ENCODE results near the gene SEC23IP.
"Not testable (repeated sequence)": the region's sequence is repeated elsewhere in the genome, so short reads cannot be mapped to it uniquely, and the experiment has no call there.

SEC23IP gene

GRCh38 chr10:119886070-119886469 is 6.5 kb upstream of the SEC23IP start:
- not testable (repeated sequence) for DNase-seq

GRCh38 chr10:119888715-119889114 is 3.8 kb upstream of the SEC23IP start:
- DNase-seq: not testable (repeated sequence)

- DNase-seq: not testable (repeated sequence)
Observed at GRCh38 chr10:119889201-119889600, 3.3 kb upstream of the SEC23IP start.

- not testable (repeated sequence) for DNase-seq
Observed at GRCh38 chr10:119890307-119890706, 2.2 kb upstream of the SEC23IP start.

GRCh38 chr10:119891849-119892187 is 712 bp upstream of the SEC23IP start:
- not testable (repeated sequence) for DNase-seq

- DNase-seq: no peak
Observed at GRCh38 chr10:119893074-119893473, 544 bp downstream of the SEC23IP start.

- DNase-seq: no peak
Observed at GRCh38 chr10:119893845-119894427, 1.4 kb downstream of the SEC23IP start.

GRCh38 chr10:119896061-119896655 is 3.6 kb downstream of the SEC23IP start:
- no peak for DNase-seq

- no peak for DNase-seq
Observed at GRCh38 chr10:119896937-119897770, 4.6 kb downstream of the SEC23IP start.

GRCh38 chr10:119898577-119898976 is 6.0 kb downstream of the SEC23IP start:
- DNase-seq: no peak

GRCh38 chr10:119903946-119904666 is 11.6 kb downstream of the SEC23IP start:
- DNase-seq: no peak

GRCh38 chr10:119907695-119908094 is 15.2 kb downstream of the SEC23IP start:
- DNase-seq: not testable (repeated sequence)

- no peak for DNase-seq
Observed at GRCh38 chr10:119908166-119908565, 15.6 kb downstream of the SEC23IP start.

GRCh38 chr10:119910689-119911088 is 18.2 kb downstream of the SEC23IP start:
- DNase-seq: no peak

GRCh38 chr10:119917777-119918176 is 25.2 kb downstream of the SEC23IP start:
- no peak for DNase-seq

- no peak for DNase-seq
Observed at GRCh38 chr10:119919271-119919670, 26.7 kb downstream of the SEC23IP start.

GRCh38 chr10:119919826-119920225 is 27.3 kb downstream of the SEC23IP start:
- DNase-seq: no peak

GRCh38 chr10:119928411-119928810 is 35.9 kb downstream of the SEC23IP start:
- no peak for DNase-seq

GRCh38 chr10:119931871-119932270 is 39.3 kb downstream of the SEC23IP start:
- DNase-seq: no peak

GRCh38 chr10:119932631-119933030 is 40.1 kb downstream of the SEC23IP start:
- DNase-seq: no peak

- DNase-seq: no peak
Observed at GRCh38 chr10:119933179-119933578, 40.6 kb downstream of the SEC23IP start.

- no peak for DNase-seq
Observed at GRCh38 chr10:119940487-119940886, 48.0 kb downstream of the SEC23IP start.

GRCh38 chr10:119942973-119943372 is 50.4 kb downstream of the SEC23IP start:
- no peak for DNase-seq
